HEK293 (cell line): ENCODE data around the gene ADAMTS2.

Experiments
- CTCF ChIA-PET: fragments of 350-600 bp; formaldehyde crosslinking; extraction: SDS; loops from one replicate; lab custom pipeline; 2021; ENCODE audit warnings: antibody characterized with exemption; lab: Yijun Ruan, JAX
- POLR2A ChIA-PET: fragments of 300-600 bp; formaldehyde crosslinking; extraction: SDS; loops from one replicate; lab custom pipeline; 2020; ENCODE audit warnings: antibody characterized with exemption, inconsistent platforms; lab: Yijun Ruan, JAX
- H3K27ac ChIP-seq: fragments of 200-500 bp; sonication (Bioruptor generic); 2 replicates; pipeline ENCODE4 v1.5.1; 2014; ENCODE audit warnings: low read depth, low read length, control low read depth, inconsistent platforms; ENCODE audit errors: extremely low read depth
- H3K36me3 ChIP-seq, 2 experiments: fragments of 200-500 bp in 1 of 2; sonication (Bioruptor generic) in 1 of 2; 1 replicate in 1 of 2; 2 replicates in 1 of 2; pipeline ENCODE4 v1.5.1; 2014 to 2017; ENCODE audit warnings: inconsistent platforms in 2 of 2, low read length in 2 of 2; ENCODE audit not compliant: control insufficient read depth in 2 of 2, insufficient read depth in 1 of 2
- H3K4me1 ChIP-seq: fragments of 200-500 bp; sonication (Bioruptor generic); 2 replicates; pipeline ENCODE4 v1.5.1; 2014; ENCODE audit warnings: mild to moderate bottlenecking, low read length, inconsistent platforms; ENCODE audit not compliant: control insufficient read depth, insufficient read depth
- H3K4me3 ChIP-seq: 2 replicates; pipeline ENCODE4 v1.5.1; 2011; ENCODE audit warnings: low read depth, mild to moderate bottlenecking, control low read depth, low read length, moderate library complexity
- H3K9me3 ChIP-seq: fragments of 200-500 bp; sonication (Bioruptor generic); 2 replicates; pipeline ENCODE4 v1.5.1; 2014; ENCODE audit warnings: low read depth, low read length, inconsistent platforms; ENCODE audit not compliant: control insufficient read depth, insufficient read depth
- FEZF1 ChIP-seq: fragments of 450-650 bp; formaldehyde crosslinking; IDR thresholded peaks from 2 replicates; pipeline ENCODE4 v1.5.1; 2016; ENCODE audit warnings: missing biosample characterization, missing genetic modification characterization
- KLF10 ChIP-seq: fragments of 450-650 bp; IDR thresholded peaks from 2 replicates; pipeline ENCODE4 v1.5.1; 2018; ENCODE audit warnings: missing biosample characterization, mild to moderate bottlenecking, missing genetic modification characterization
- MZF1 ChIP-seq: fragments of 450-650 bp; formaldehyde crosslinking; IDR thresholded peaks from 2 replicates; pipeline ENCODE4 v1.5.1; 2017; ENCODE audit warnings: missing biosample characterization, missing genetic modification characterization, borderline replicate concordance
- SP3 ChIP-seq: fragments of 450-650 bp; formaldehyde crosslinking; IDR thresholded peaks from 2 replicates; pipeline ENCODE4 v1.5.1; 2016; ENCODE audit warnings: missing biosample characterization, missing genetic modification characterization
- SP7 ChIP-seq: fragments of 450-650 bp; formaldehyde crosslinking; IDR thresholded peaks from 2 replicates; pipeline ENCODE4 v1.5.1; 2016; ENCODE audit warnings: missing biosample characterization, missing genetic modification characterization
- ZBTB1 ChIP-seq: fragments of 450-650 bp; formaldehyde crosslinking; IDR thresholded peaks from 2 replicates; pipeline ENCODE4 v1.5.1; 2016; ENCODE audit warnings: missing biosample characterization, missing genetic modification characterization
- ZEB2 ChIP-seq: fragments of 450-650 bp; formaldehyde crosslinking; IDR thresholded peaks from 2 replicates; pipeline ENCODE4 v1.5.1; 2016; ENCODE audit warnings: missing biosample characterization, missing genetic modification characterization
- ZFP41 ChIP-seq: fragments of 450-650 bp; formaldehyde crosslinking; IDR thresholded peaks from 2 replicates; pipeline ENCODE4 v1.5.1; 2016; ENCODE audit warnings: missing biosample characterization, missing genetic modification characterization, borderline replicate concordance
- ZNF112 ChIP-seq: fragments of 450-650 bp; formaldehyde crosslinking; IDR thresholded peaks from 2 replicates; pipeline ENCODE4 v1.5.0; 2017; ENCODE audit warnings: missing biosample characterization, missing genetic modification characterization
- ZNF138 ChIP-seq: fragments of 450-650 bp; formaldehyde crosslinking; IDR thresholded peaks from 2 replicates; pipeline ENCODE4 v1.5.1; 2016; ENCODE audit warnings: missing biosample characterization, missing genetic modification characterization, borderline replicate concordance
- ZNF16 ChIP-seq: fragments of 450-650 bp; formaldehyde crosslinking; IDR thresholded peaks from 2 replicates; pipeline ENCODE4 v1.5.1; 2016; ENCODE audit warnings: low read depth, missing biosample characterization, missing genetic modification characterization
- ZNF169 ChIP-seq: fragments of 450-650 bp; formaldehyde crosslinking; IDR thresholded peaks from 2 replicates; pipeline ENCODE4 v1.5.1; 2016; ENCODE audit warnings: missing biosample characterization, missing genetic modification characterization
- ZNF2 ChIP-seq: fragments of 450-650 bp; formaldehyde crosslinking; IDR thresholded peaks from 2 replicates; pipeline ENCODE4 v1.5.1; 2016; ENCODE audit warnings: missing biosample characterization, missing genetic modification characterization
- ZNF302 ChIP-seq: fragments of 450-650 bp; formaldehyde crosslinking; IDR thresholded peaks from 2 replicates; pipeline ENCODE4 v1.5.1; 2016; ENCODE audit warnings: missing biosample characterization, missing genetic modification characterization, low read depth
- ZNF354C ChIP-seq: fragments of 450-650 bp; formaldehyde crosslinking; IDR thresholded peaks from 2 replicates; pipeline ENCODE4 v1.5.1; 2016; ENCODE audit warnings: missing biosample characterization, missing genetic modification characterization, low read depth, borderline replicate concordance
- ZNF423 ChIP-seq: fragments of 450-650 bp; formaldehyde crosslinking; IDR thresholded peaks from 2 replicates; pipeline ENCODE4 v1.5.1; 2016; ENCODE audit warnings: missing biosample characterization, missing genetic modification characterization
- ZNF585B ChIP-seq: fragments of 450-650 bp; formaldehyde crosslinking; IDR thresholded peaks from 2 replicates; pipeline ENCODE4 v1.5.1; 2016; ENCODE audit warnings: missing biosample characterization, missing genetic modification characterization
- ZNF621 ChIP-seq: fragments of 450-650 bp; formaldehyde crosslinking; IDR thresholded peaks from 2 replicates; pipeline ENCODE4 v1.5.1; 2017; ENCODE audit warnings: missing biosample characterization, missing genetic modification characterization
- ZNF626 ChIP-seq: fragments of 450-650 bp; sonication (Bioruptor Pico); formaldehyde crosslinking; IDR thresholded peaks from 2 replicates; pipeline ENCODE4 v1.5.1; 2018; ENCODE audit warnings: missing biosample characterization, missing genetic modification characterization, inconsistent platforms
- ZNF768 ChIP-seq: fragments of 450-650 bp; formaldehyde crosslinking; IDR thresholded peaks from 2 replicates; pipeline ENCODE4 v1.5.1; 2018; ENCODE audit warnings: missing biosample characterization, mild to moderate bottlenecking, missing genetic modification characterization
- ZNF843 ChIP-seq: fragments of 450-650 bp; formaldehyde crosslinking; IDR thresholded peaks from 2 replicates; pipeline ENCODE4 v1.5.1; 2016; ENCODE audit warnings: missing biosample characterization, missing genetic modification characterization
- TF ChIP-seq, protein P1 (sequence below): fragments of 450-650 bp; formaldehyde crosslinking; IDR thresholded peaks from 2 replicates; pipeline ENCODE4 v1.5.1; 2016; ENCODE audit warnings: missing biosample characterization, missing genetic modification characterization
- TF ChIP-seq, protein P2 (sequence below): fragments of 450-650 bp; formaldehyde crosslinking; IDR thresholded peaks from 2 replicates; pipeline ENCODE4 v1.5.1; 2017; ENCODE audit warnings: missing biosample characterization, missing genetic modification characterization
- TF ChIP-seq, protein P3 (sequence below): fragments of 450-650 bp; formaldehyde crosslinking; IDR thresholded peaks from 2 replicates; pipeline ENCODE4 v1.5.1; 2016; ENCODE audit warnings: missing biosample characterization, missing genetic modification characterization
- TF ChIP-seq, protein P4 (sequence below): fragments of 450-650 bp; formaldehyde crosslinking; IDR thresholded peaks from 2 replicates; pipeline ENCODE4 v1.5.1; 2016; ENCODE audit warnings: missing biosample characterization, missing genetic modification characterization
- TF ChIP-seq, protein P5 (sequence below): fragments of 450-650 bp; formaldehyde crosslinking; IDR thresholded peaks from 2 replicates; pipeline ENCODE4 v1.5.1; 2016; ENCODE audit warnings: missing biosample characterization, missing genetic modification characterization
- TF ChIP-seq, protein P6 (sequence below): fragments of 450-650 bp; formaldehyde crosslinking; IDR thresholded peaks from 2 replicates; pipeline ENCODE4 v1.5.1; 2016; ENCODE audit warnings: missing biosample characterization, missing genetic modification characterization

ADAMTS2 gene

DNA sequence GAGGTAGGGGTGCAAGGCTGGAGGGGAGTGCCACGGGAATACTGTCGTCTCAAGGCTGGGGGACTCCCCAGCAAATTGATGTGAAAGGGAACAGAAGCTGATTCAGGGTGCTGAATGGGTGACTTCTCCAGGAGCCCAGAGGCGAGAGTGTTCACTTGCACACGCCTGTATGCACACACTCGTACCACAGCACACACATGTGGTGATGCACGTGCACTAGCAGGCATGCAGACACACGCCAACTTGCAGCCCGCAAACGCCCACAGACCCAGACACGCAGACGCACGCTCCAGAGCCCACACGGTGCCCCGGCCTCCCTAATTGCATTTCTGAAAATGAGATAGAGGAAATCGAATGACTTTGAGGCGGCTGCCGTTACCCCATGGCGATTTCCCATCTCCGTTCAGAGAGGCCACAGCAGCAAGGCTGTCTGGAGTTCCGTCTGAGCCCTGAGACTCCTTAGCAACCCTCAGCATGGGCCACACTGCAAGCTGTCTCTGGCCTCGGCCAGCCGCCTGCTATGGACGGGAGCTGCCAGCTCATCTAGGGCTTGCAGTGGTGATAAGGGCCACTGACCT is 9.1 kb upstream of the ADAMTS2 start:
- POLR2A ChIA-PET = no interaction called here
- CTCF ChIA-PET = no interaction called here
- no peak overlapping the region for H3K4me3 ChIP-seq
- no peak for TF ChIP-seq ZBTB1 (tag by site-specific recombination)
- no peak for TF ChIP-seq SP7
- TF ChIP-seq ZNF16 = no peak
- TF ChIP-seq ZNF843 = no peak
- no peak for TF ChIP-seq FEZF1 (tag by site-specific recombination)
- TF ChIP-seq ZNF585B (tag by site-specific recombination) = no peak
- no peak for TF ChIP-seq KLF10 (tag by site-specific recombination)
- TF ChIP-seq ZEB2 (tag by site-specific recombination) = no peak
- no peak for TF ChIP-seq ZNF768 (tag by site-specific recombination)
- no peak for TF ChIP-seq SP3 (tag by site-specific recombination)
- TF ChIP-seq ZNF302 = no peak
- TF ChIP-seq MZF1 (tag by site-specific recombination) = no peak
- TF ChIP-seq ZNF169 (tag by site-specific recombination) = no peak
- TF ChIP-seq ZNF112 (tag by site-specific recombination) = no peak
- TF ChIP-seq ZNF138 = no peak
- no peak for TF ChIP-seq ZNF626 (tag by site-specific recombination)
- TF ChIP-seq, protein P1, sequence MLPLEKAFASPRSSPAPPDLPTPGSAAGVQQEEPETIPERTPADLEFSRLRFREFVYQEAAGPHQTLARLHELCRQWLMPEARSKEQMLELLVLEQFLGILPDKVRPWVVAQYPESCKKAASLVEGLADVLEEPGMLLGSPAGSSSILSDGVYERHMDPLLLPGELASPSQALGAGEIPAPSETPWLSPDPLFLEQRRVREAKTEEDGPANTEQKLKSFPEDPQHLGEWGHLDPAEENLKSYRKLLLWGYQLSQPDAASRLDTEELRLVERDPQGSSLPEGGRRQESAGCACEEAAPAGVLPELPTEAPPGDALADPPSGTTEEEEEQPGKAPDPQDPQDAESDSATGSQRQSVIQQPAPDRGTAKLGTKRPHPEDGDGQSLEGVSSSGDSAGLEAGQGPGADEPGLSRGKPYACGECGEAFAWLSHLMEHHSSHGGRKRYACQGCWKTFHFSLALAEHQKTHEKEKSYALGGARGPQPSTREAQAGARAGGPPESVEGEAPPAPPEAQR (tag by site-specific recombination) = no peak
- H3K9me3 ChIP-seq = no peaks in the 10 kb centered on the region
- no peaks in the 10 kb centered on the region for H3K36me3 ChIP-seq
- H3K27ac ChIP-seq = no peak overlapping the region
- no peaks in the 10 kb centered on the region for H3K4me1 ChIP-seq

DNA sequence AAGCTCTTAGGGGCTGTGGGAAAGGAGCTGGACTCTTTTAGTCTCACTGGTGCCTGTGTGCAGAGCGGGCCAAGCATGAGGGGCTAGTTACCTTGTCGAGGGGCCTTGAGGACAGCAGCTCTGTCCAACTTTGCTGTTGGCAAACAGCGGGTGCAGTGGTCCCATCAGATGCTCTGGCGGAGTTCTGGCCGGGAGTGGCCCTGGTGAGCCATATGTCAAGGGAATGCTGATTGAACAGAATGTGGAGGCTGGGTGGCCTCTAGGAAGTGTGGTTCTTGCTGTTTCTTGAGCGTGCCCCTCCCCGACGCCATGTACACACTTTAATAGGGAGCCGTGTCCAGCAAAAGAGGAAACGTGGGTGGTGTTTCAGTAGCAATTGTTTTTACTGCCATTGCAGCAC is 3.6 kb upstream of the ADAMTS2 start:
- Histone ChIP-seq H3K36me3 (no peaks in the 10 kb centered on the region), H3K9me3 (no peaks in the 10 kb centered on the region), H3K4me1 (no peaks in the 10 kb centered on the region; the same call in 1 of the 2 replicates), H3K4me3 (no peak overlapping the region), H3K27ac (no peak overlapping the region)
- ChIA-PET POLR2A (no interaction called here), CTCF (no interaction called here)
- TF ChIP-seq, protein P2, sequence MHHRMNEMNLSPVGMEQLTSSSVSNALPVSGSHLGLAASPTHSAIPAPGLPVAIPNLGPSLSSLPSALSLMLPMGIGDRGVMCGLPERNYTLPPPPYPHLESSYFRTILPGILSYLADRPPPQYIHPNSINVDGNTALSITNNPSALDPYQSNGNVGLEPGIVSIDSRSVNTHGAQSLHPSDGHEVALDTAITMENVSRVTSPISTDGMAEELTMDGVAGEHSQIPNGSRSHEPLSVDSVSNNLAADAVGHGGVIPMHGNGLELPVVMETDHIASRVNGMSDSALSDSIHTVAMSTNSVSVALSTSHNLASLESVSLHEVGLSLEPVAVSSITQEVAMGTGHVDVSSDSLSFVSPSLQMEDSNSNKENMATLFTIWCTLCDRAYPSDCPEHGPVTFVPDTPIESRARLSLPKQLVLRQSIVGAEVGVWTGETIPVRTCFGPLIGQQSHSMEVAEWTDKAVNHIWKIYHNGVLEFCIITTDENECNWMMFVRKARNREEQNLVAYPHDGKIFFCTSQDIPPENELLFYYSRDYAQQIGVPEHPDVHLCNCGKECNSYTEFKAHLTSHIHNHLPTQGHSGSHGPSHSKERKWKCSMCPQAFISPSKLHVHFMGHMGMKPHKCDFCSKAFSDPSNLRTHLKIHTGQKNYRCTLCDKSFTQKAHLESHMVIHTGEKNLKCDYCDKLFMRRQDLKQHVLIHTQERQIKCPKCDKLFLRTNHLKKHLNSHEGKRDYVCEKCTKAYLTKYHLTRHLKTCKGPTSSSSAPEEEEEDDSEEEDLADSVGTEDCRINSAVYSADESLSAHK = no peak
- TF ChIP-seq ZNF621 (tag by site-specific recombination) (no peak), ZFP41 (tag by site-specific recombination) (no peak), ZNF2 (tag by site-specific recombination) (no peak), ZNF354C (tag by site-specific recombination) (no peak), ZNF423 (tag by site-specific recombination) (no peak)
- TF ChIP-seq, protein P3, sequence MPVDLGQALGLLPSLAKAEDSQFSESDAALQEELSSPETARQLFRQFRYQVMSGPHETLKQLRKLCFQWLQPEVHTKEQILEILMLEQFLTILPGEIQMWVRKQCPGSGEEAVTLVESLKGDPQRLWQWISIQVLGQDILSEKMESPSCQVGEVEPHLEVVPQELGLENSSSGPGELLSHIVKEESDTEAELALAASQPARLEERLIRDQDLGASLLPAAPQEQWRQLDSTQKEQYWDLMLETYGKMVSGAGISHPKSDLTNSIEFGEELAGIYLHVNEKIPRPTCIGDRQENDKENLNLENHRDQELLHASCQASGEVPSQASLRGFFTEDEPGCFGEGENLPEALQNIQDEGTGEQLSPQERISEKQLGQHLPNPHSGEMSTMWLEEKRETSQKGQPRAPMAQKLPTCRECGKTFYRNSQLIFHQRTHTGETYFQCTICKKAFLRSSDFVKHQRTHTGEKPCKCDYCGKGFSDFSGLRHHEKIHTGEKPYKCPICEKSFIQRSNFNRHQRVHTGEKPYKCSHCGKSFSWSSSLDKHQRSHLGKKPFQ (tag by site-specific recombination) = no peak
- TF ChIP-seq, protein P4, sequence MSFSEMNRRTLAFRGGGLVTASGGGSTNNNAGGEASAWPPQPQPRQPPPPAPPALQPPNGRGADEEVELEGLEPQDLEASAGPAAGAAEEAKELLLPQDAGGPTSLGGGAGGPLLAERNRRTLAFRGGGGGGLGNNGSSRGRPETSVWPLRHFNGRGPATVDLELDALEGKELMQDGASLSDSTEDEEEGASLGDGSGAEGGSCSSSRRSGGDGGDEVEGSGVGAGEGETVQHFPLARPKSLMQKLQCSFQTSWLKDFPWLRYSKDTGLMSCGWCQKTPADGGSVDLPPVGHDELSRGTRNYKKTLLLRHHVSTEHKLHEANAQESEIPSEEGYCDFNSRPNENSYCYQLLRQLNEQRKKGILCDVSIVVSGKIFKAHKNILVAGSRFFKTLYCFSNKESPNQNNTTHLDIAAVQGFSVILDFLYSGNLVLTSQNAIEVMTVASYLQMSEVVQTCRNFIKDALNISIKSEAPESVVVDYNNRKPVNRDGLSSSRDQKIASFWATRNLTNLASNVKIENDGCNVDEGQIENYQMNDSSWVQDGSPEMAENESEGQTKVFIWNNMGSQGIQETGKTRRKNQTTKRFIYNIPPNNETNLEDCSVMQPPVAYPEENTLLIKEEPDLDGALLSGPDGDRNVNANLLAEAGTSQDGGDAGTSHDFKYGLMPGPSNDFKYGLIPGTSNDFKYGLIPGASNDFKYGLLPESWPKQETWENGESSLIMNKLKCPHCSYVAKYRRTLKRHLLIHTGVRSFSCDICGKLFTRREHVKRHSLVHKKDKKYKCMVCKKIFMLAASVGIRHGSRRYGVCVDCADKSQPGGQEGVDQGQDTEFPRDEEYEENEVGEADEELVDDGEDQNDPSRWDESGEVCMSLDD (tag by site-specific recombination) = no peak
- TF ChIP-seq, protein P5, sequence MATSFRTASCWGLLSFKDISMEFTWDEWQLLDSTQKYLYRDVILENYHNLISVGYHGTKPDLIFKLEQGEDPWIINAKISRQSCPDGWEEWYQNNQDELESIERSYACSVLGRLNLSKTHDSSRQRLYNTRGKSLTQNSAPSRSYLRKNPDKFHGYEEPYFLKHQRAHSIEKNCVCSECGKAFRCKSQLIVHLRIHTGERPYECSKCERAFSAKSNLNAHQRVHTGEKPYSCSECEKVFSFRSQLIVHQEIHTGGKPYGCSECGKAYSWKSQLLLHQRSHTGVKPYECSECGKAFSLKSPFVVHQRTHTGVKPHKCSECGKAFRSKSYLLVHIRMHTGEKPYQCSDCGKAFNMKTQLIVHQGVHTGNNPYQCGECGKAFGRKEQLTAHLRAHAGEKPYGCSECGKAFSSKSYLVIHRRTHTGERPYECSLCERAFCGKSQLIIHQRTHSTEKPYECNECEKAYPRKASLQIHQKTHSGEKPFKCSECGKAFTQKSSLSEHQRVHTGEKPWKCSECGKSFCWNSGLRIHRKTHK = no peak
- TF ChIP-seq, protein P6, sequence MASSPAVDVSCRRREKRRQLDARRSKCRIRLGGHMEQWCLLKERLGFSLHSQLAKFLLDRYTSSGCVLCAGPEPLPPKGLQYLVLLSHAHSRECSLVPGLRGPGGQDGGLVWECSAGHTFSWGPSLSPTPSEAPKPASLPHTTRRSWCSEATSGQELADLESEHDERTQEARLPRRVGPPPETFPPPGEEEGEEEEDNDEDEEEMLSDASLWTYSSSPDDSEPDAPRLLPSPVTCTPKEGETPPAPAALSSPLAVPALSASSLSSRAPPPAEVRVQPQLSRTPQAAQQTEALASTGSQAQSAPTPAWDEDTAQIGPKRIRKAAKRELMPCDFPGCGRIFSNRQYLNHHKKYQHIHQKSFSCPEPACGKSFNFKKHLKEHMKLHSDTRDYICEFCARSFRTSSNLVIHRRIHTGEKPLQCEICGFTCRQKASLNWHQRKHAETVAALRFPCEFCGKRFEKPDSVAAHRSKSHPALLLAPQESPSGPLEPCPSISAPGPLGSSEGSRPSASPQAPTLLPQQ (tag by site-specific recombination) = no peak
